HepG2 (cell line): ENCODE results near the gene IL3RA. TPM values are rescaled to one million over a fixed set of nuclear protein-coding genes. Genes with fewer than 3 reads are reported as not detected.

Experiments used
- ATAC-seq: fragments of 200-7000 bp; cut with Tn5 transposase; 3 replicates; pipeline ENCODE4 v1.9.1; 2020; ENCODE audit warnings: mild to moderate bottlenecking, moderate library complexity
- BruUV-seq: library from RNA; stranded (reverse); fragments of 400-500 nt; replicated peaks from 2 replicates; lab custom pipeline; 2021; lab: Mats Ljungman, UMichigan
- CTCF ChIA-PET: fragments of 300-600 bp; formaldehyde crosslinking; extraction: SDS; loops from one replicate; lab custom pipeline; 2021; ENCODE audit warnings: low total read pairs, inconsistent platforms, low intra/inter-chr PET ratio; lab: Yijun Ruan, JAX
- POLR2A ChIA-PET: fragments of 350-600 bp; sonication (Branson Sonifier 250); formaldehyde crosslinking; loops from one replicate; lab custom pipeline; 2020; ENCODE audit warnings: antibody characterized with exemption, inconsistent platforms; lab: Yijun Ruan, JAX
- DNase-seq: peaks from one replicate; pipeline ENCODE4 v3.0.0-alpha.2; 2015; ENCODE audit warnings: low spot score
- FAIRE-seq: peaks from 3 replicates; lab custom pipeline; 2011; peaks lifted over from hg19 to GRCh38; lab: Jason Lieb, UNC
- H2AFZ ChIP-seq: one replicate; pipeline ENCODE4 v1.6.1; 2011; ENCODE audit warnings: low read length, inconsistent platforms
- H3K27ac ChIP-seq: fragments of 300-600 bp; 3 replicates; pipeline ENCODE4 v1.8.0; 2011; ENCODE audit warnings: mixed run types, mild to moderate bottlenecking, mixed read lengths, low read length, inconsistent platforms; ENCODE audit not compliant: insufficient read depth; ENCODE audit errors: extremely low read length
- H3K27me3 ChIP-seq, 2 experiments: fragments of 200-600 bp in 1 of 2; 2 replicates in 1 of 2; 3 replicates in 1 of 2; pipeline versions ENCODE4 v1.6.0 to v1.8.0; 2011; ENCODE audit warnings: low read length in 2 of 2, mild to moderate bottlenecking in 2 of 2, moderate library complexity in 2 of 2, inconsistent platforms in 1 of 2; ENCODE audit not compliant: insufficient read depth in 2 of 2, control insufficient read depth in 1 of 2
- H3K36me3 ChIP-seq, 2 experiments: fragments of 200-600 bp in 1 of 2; replicated peaks in 1 of 2; 2 replicates in 1 of 2; 3 replicates in 1 of 2; pipeline versions ENCODE4 v1.5.1 to v1.8.0; 2011; ENCODE audit warnings: low read length in 2 of 2, inconsistent platforms in 1 of 2; ENCODE audit not compliant: insufficient read depth in 2 of 2, control insufficient read depth in 1 of 2
- H3K4me1 ChIP-seq: 2 replicates; pipeline ENCODE4 v1.5.1; 2012; ENCODE audit warnings: low read length, inconsistent platforms; ENCODE audit not compliant: insufficient read depth
- H3K4me2 ChIP-seq: 2 replicates; pipeline ENCODE4 v1.6.0; 2011; ENCODE audit warnings: low read depth, low read length, inconsistent platforms
- H3K4me3 ChIP-seq, 3 experiments: fragments of 200-600 bp in 1 of 3; sonication (generic), shearing (Covaris generic) in 1 of 3; replicated peaks in 1 of 3; 2 replicates each; pipeline ENCODE4 v1.5.1; 2011 to 2016; ENCODE audit warnings: low read length in 3 of 3, inconsistent platforms in 2 of 3, low read depth in 2 of 3, mild to moderate bottlenecking in 2 of 3, control low read depth in 1 of 3, mixed read lengths in 1 of 3; ENCODE audit not compliant: insufficient read depth in 1 of 3
- H3K79me2 ChIP-seq: one replicate; pipeline ENCODE4 v1.6.1; 2011; ENCODE audit warnings: low read length, inconsistent platforms; ENCODE audit not compliant: insufficient read depth
- H3K9ac ChIP-seq: 2 replicates; pipeline ENCODE4 v1.6.0; 2011; ENCODE audit warnings: mild to moderate bottlenecking, low read depth, low read length, inconsistent platforms; ENCODE audit not compliant: insufficient read depth
- H3K9me3 ChIP-seq: 2 replicates; pipeline ENCODE4 v1.5.1; 2012; ENCODE audit warnings: mild to moderate bottlenecking, low read length
- H4K20me1 ChIP-seq: 2 replicates; pipeline ENCODE4 v1.6.0; 2011; ENCODE audit warnings: inconsistent platforms, mild to moderate bottlenecking, low read length, moderate library complexity; ENCODE audit not compliant: insufficient read depth
- AGO2 ChIP-seq: fragments of 200-400 bp; formaldehyde crosslinking; optimal IDR thresholded peaks from 2 replicates; pipeline ENCODE3; 2017; ENCODE audit warnings: mild to moderate bottlenecking, low read depth, low read length, moderate library complexity
- AHR ChIP-seq: IDR thresholded peaks from 2 replicates; pipeline ENCODE4 v1.6.1; 2018; ENCODE audit warnings: missing genetic modification reagents, missing compliant biosample characterization
- CHD4 ChIP-seq: fragments of 200-600 bp; sonication (generic); IDR thresholded peaks from 2 replicates; pipeline ENCODE4 v1.7.0; 2017; ENCODE audit warnings: mild to moderate bottlenecking, low read length, borderline replicate concordance
- ESRRA ChIP-seq: sonication (generic); formaldehyde crosslinking; IDR thresholded peaks from 2 replicates; pipeline ENCODE4 v1.5.1; 2020; ENCODE audit warnings: mild to moderate bottlenecking, low read depth, missing genetic modification reagents
- HDAC1 ChIP-seq: sonication (generic); formaldehyde crosslinking; IDR thresholded peaks from 2 replicates; pipeline ENCODE4 v1.5.1; 2020; ENCODE audit warnings: mild to moderate bottlenecking, missing genetic modification reagents
- HDAC6 ChIP-seq: fragments of 200-600 bp; sonication (generic); IDR thresholded peaks from 2 replicates; pipeline ENCODE4 v1.7.0; 2017; ENCODE audit warnings: mild to moderate bottlenecking, antibody characterized with exemption, low read length, low read depth
- HNRNPL ChIP-seq: fragments of 200-400 bp; formaldehyde crosslinking; IDR thresholded peaks from 2 replicates; pipeline ENCODE4 v1.6.1; 2017; ENCODE audit warnings: mild to moderate bottlenecking, low read depth, low read length
- KLF12 ChIP-seq: sonication (generic); formaldehyde crosslinking; IDR thresholded peaks from 2 replicates; pipeline ENCODE4 v1.4.0; 2020; ENCODE audit warnings: missing genetic modification reagents, borderline replicate concordance
- MEF2D ChIP-seq: sonication (generic); formaldehyde crosslinking; IDR thresholded peaks from 2 replicates; pipeline ENCODE4 v1.5.1; 2020; ENCODE audit warnings: mild to moderate bottlenecking, missing genetic modification reagents
- RBFOX2 ChIP-seq: fragments of 200-400 bp; formaldehyde crosslinking; IDR thresholded peaks from 2 replicates; pipeline ENCODE4 v1.6.1; 2017; ENCODE audit warnings: low read depth, mild to moderate bottlenecking, low read length
- RBM22 ChIP-seq: fragments of 200-400 bp; formaldehyde crosslinking; optimal IDR thresholded peaks from 2 replicates; pipeline ENCODE3; 2017; ENCODE audit warnings: mild to moderate bottlenecking, low read length, moderate library complexity
- TBL1XR1 ChIP-seq: fragments of 150-350 bp; IDR thresholded peaks from 2 replicates; pipeline ENCODE4 v1.6.1; 2014; ENCODE audit warnings: borderline replicate concordance, low read length; ENCODE audit not compliant: partially characterized antibody
- YY1 ChIP-seq: IDR thresholded peaks from 2 replicates; pipeline ENCODE4 v1.6.1; 2011; ENCODE audit warnings: low read length, low read depth, moderate library complexity, mild to moderate bottlenecking; ENCODE audit not compliant: insufficient read depth, insufficient replicate concordance
- ZFP36L2 ChIP-seq: sonication (generic); formaldehyde crosslinking; IDR thresholded peaks from 2 replicates; pipeline ENCODE4 v1.4.0; 2020; ENCODE audit warnings: missing genetic modification reagents
- ZFP62 ChIP-seq: sonication (generic); formaldehyde crosslinking; IDR thresholded peaks from 2 replicates; pipeline ENCODE4 v1.4.0; 2020; ENCODE audit warnings: missing genetic modification reagents
- ZNF296 ChIP-seq: sonication (generic); formaldehyde crosslinking; conservative IDR thresholded peaks from 2 replicates; pipeline ENCODE4 v1.5.0; 2020; ENCODE audit warnings: mild to moderate bottlenecking, missing genetic modification reagents
- ZNF746 ChIP-seq: sonication (generic); formaldehyde crosslinking; IDR thresholded peaks from 2 replicates; pipeline ENCODE4 v1.8.0; 2022; ENCODE audit warnings: mild to moderate bottlenecking, missing genetic modification reagents
- ZNF878 ChIP-seq: sonication (generic); formaldehyde crosslinking; IDR thresholded peaks from 2 replicates; pipeline ENCODE4 v1.8.1; 2023; ENCODE audit warnings: mild to moderate bottlenecking, missing genetic modification reagents, moderate library complexity
- WGBS: methylation state at CpG from one replicate; pipeline ENCODE4 v1.1.6; 2017; ENCODE audit warnings: low lambda C conversion rate; 5-methylcytosine and 5-hydroxymethylcytosine counted together
- in situ Hi-C: cut with HindIII; loops from 2 replicates; pipeline ENCODE4 v1.10.0; 2017; ENCODE audit warnings: low pct_unique_long_range_greater_than_20kb; ENCODE audit not compliant: extremely low pct_ligation_motif_present
- intact Hi-C: fragments of 100-400 bp; cut with micrococcal nuclease; formaldehyde crosslinking; loops from one replicate; pipeline ENCODE4 v1.10.0; 2022; ENCODE audit not compliant: unreplicated experiment
- polyA plus RNA-seq, 8 experiments: library from polyadenylated mRNA; depleted of rRNA in 3 of 8; stranded (reverse) in 7 of 8; unstranded in 1 of 8; fragments of >200 nt; fragmentation: Illumina TruSeq in 4 of 8; extraction: Trizol in 4 of 8; gene quantifications; 2 replicates each; pipeline versions ENCODE4 v1.2.1 to v1.2.3, GENCODE V29; 2011 to 2016; ENCODE audit warnings: low read depth in 4 of 8, missing spikeins in 1 of 8, mixed read lengths in 1 of 8; ENCODE audit not compliant: insufficient read depth in 1 of 8
- total RNA-seq, 5 experiments: library from RNA; depleted of rRNA; stranded (reverse); fragments of >200 nt; fragmentation: Illumina TruSeq; extraction: Trizol; gene quantifications; 2 replicates each; pipeline ENCODE4 v1.2.3, GENCODE V29; 2016; ENCODE audit warnings: low read depth in 1 of 5
- TF ChIP-seq, protein P1 (sequence below): sonication (generic); formaldehyde crosslinking; IDR thresholded peaks from 2 replicates; pipeline ENCODE4 v1.4.0; 2020; ENCODE audit warnings: missing genetic modification reagents

IL3RA gene
- total and polyA plus RNA-seq, 2 of the 13 experiments (the other 11 are each of a cell fraction or from before 2014, with no cell fraction given): not detected

GRCh38 chrX:1386338-1387127, 49.9 kb downstream of the IL3RA start:
- no TSS peak for BruUV-seq

DNA sequence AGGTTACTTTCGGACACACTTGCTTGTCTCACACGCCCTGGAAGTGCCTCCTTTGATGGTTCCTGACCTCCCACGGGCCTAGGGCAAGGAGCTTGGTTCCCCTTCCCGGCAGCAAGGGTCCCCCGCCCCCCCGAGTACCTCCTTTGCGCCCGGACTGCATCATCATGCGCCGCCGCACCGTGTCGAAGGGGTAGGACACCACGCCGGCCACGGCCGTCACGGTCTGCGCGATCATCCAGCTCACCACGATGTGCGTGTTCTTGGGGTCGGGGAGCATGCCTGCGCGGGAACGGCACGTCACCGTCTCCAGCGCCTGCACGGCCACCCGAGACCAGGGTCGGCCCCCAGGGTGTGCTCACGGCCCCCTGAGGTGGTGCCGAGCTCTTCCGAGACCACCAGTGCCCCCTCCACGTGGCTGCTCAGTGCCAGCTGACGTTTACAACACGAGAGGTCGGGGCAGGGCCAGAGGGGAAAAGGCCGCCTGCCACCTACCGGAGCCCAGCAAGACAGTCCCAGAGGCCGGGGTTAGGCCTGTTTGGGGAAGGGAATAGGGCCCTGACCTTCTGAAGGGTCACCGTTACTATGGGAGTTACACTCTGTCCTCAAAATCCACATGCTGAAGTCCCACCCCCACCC, 50.7 kb downstream of the IL3RA start:
- H3K4me3 ChIP-seq: no peak overlapping the region
- TF ChIP-seq ZFP62 (CRISPR knock-in tag) (no peak), RBFOX2 (peak; percentile 92), HNRNPL (0 out of 2 replicates have a peak, but pooled peaks have one; percentile 27), RBM22 (peak; percentile 81), AHR (CRISPR knock-in tag) (no peak), TBL1XR1 (no peak), ZNF878 (CRISPR knock-in tag) (no peak), ESRRA (CRISPR knock-in tag) (no peak), AGO2 (peak; percentile 95)
- TF ChIP-seq, protein P1, sequence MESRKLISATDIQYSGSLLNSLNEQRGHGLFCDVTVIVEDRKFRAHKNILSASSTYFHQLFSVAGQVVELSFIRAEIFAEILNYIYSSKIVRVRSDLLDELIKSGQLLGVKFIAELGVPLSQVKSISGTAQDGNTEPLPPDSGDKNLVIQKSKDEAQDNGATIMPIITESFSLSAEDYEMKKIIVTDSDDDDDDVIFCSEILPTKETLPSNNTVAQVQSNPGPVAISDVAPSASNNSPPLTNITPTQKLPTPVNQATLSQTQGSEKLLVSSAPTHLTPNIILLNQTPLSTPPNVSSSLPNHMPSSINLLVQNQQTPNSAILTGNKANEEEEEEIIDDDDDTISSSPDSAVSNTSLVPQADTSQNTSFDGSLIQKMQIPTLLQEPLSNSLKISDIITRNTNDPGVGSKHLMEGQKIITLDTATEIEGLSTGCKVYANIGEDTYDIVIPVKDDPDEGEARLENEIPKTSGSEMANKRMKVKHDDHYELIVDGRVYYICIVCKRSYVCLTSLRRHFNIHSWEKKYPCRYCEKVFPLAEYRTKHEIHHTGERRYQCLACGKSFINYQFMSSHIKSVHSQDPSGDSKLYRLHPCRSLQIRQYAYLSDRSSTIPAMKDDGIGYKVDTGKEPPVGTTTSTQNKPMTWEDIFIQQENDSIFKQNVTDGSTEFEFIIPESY: no peak
- H3K27ac ChIP-seq: no peak overlapping the region
- POLR2A ChIA-PET: no interaction called here
- peaks cover 39% of the 10 kb centered on the region for H3K4me1 ChIP-seq
- WGBS: 96% methylated on average over 19 of the region's 43 CpGs
- no peak overlapping the region for H2AFZ ChIP-seq
- H4K20me1 ChIP-seq: peaks cover 70% of the 10 kb centered on the region
- H3K36me3 ChIP-seq: peaks cover 33 to 64% of the 10 kb centered on the region in 2 experiments
- intact Hi-C loops: no loop called here
- no TSS peak for BruUV-seq
- no peak for FAIRE-seq
- in situ Hi-C loops: no loop called here
- ATAC-seq: no peak
- peaks cover 35% of the 10 kb centered on the region for H3K79me2 ChIP-seq
- CTCF ChIA-PET: no interaction called here
- no peaks in the 10 kb centered on the region for H3K9me3 ChIP-seq
- H3K9ac ChIP-seq: no peak overlapping the region
- H3K27me3 ChIP-seq: no peaks in the 10 kb centered on the region; a peak in 1 of 5 replicates
- no peak for DNase-seq
- H3K4me2 ChIP-seq: no peak overlapping the region

More at GRCh38 chrX:1386338-1387127, 49.9 kb downstream of the IL3RA start:
- H4K20me1 ChIP-seq: peaks cover 70% of the 10 kb centered on the region
- intact Hi-C loops: no loop called here
- TF ChIP-seq HDAC6: no peak
- TF ChIP-seq ZNF296 (CRISPR knock-in tag): no peak
- TF ChIP-seq AGO2: peak; percentile 52
- no peak for TF ChIP-seq ZFP36L2
- TF ChIP-seq CHD4: no peak
- no peak for TF ChIP-seq MEF2D (CRISPR knock-in tag)
- 0 out of 2 replicates have a peak, but pooled peaks have one; percentile 11 for TF ChIP-seq RBFOX2
- TF ChIP-seq HDAC1 (CRISPR knock-in tag): no peak
- TF ChIP-seq KLF12 (CRISPR knock-in tag): no peak
- no peak for TF ChIP-seq YY1
- TF ChIP-seq ZNF746 (CRISPR knock-in tag): no peak
- ChIA-PET CTCF (no interaction called here), POLR2A (no interaction called here)
- H3K9ac ChIP-seq: no peak overlapping the region
- DNase-seq: no peak
- H3K4me3 ChIP-seq: no peak overlapping the region
- H3K79me2 ChIP-seq: peaks cover 35% of the 10 kb centered on the region
- no peak overlapping the region for H3K27ac ChIP-seq
- H3K9me3 ChIP-seq: no peaks in the 10 kb centered on the region
- H3K27me3 ChIP-seq: no peaks in the 10 kb centered on the region; a peak in 1 of 5 replicates
- in situ Hi-C loops: no loop called here
- H2AFZ ChIP-seq: no peak overlapping the region
- peaks cover 33 to 64% of the 10 kb centered on the region in 2 experiments for H3K36me3 ChIP-seq
- H3K4me2 ChIP-seq: no peak overlapping the region
- no peak for FAIRE-seq
- ATAC-seq: no peak
- WGBS: 98% methylated on average over 39 of the region's 41 CpGs
- peaks cover 46% of the 10 kb centered on the region for H3K4me1 ChIP-seq
